Smooth muscle cell (in vitro differentiated cells): ENCODE results near the gene GAGE12D. TPM values are rescaled to one million over a fixed set of nuclear protein-coding genes. Genes with fewer than 3 reads are reported as not detected.
"Not testable (repeated sequence)": the region's sequence is repeated elsewhere in the genome, so short reads cannot be mapped to it uniquely, and the experiment has no call there.

Experiments used
- DNase-seq: peaks from one replicate; lab custom pipeline; 2025; ENCODE audit not compliant: unreplicated experiment; lab: John Stamatoyannopoulos, UW
- H2AFZ ChIP-seq: fragments of 200-600 bp; sonication (generic); 2 replicates; pipeline ENCODE4 v1.6.0; 2016; ENCODE audit warnings: antibody characterized with exemption, low read depth, mild to moderate bottlenecking
- H3F3A ChIP-seq: fragments of 200-600 bp; sonication (generic); 2 replicates; pipeline ENCODE4 v1.6.0; 2017; ENCODE audit warnings: antibody characterized with exemption, low read depth
- H3K27ac ChIP-seq: fragments of 200-600 bp; sonication (generic); 2 replicates; pipeline ENCODE4 v1.5.1; 2016; ENCODE audit warnings: low read depth, mild to moderate bottlenecking
- H3K27me3 ChIP-seq: fragments of 200-600 bp; sonication (generic); 2 replicates; pipeline ENCODE4 v1.6.1; 2016; ENCODE audit warnings: low read depth, mild to moderate bottlenecking
- H3K36me3 ChIP-seq: fragments of 200-600 bp; sonication (generic); 2 replicates; pipeline ENCODE4 v1.5.1; 2016; ENCODE audit warnings: low read depth
- H3K4me1 ChIP-seq: fragments of 200-600 bp; sonication (generic); 2 replicates; pipeline ENCODE4 v1.5.1; 2016; ENCODE audit warnings: low read depth
- H3K4me2 ChIP-seq: fragments of 200-600 bp; sonication (generic); 2 replicates; pipeline ENCODE4 v1.6.0; 2016; ENCODE audit warnings: mild to moderate bottlenecking
- H3K4me3 ChIP-seq: fragments of 200-600 bp; sonication (generic); 2 replicates; pipeline ENCODE4 v1.5.1; 2016; ENCODE audit warnings: mild to moderate bottlenecking
- H3K79me2 ChIP-seq: fragments of 200-600 bp; sonication (generic); 2 replicates; pipeline ENCODE4 v1.6.0; 2016; ENCODE audit warnings: low read depth, mild to moderate bottlenecking
- H3K9ac ChIP-seq: fragments of 200-600 bp; sonication (generic); 2 replicates; pipeline ENCODE4 v1.6.0; 2016; ENCODE audit warnings: low read depth
- H3K9me3 ChIP-seq: fragments of 200-600 bp; sonication (generic); replicated peaks from 2 replicates; pipeline ENCODE4 v1.5.1; 2016; ENCODE audit warnings: low read depth
- H4K20me1 ChIP-seq: fragments of 200-600 bp; sonication (generic); 2 replicates; pipeline ENCODE4 v1.6.0; 2016; ENCODE audit warnings: low read depth
- WGBS: methylation state at CpG from one replicate; pipeline ENCODE4 v1.1.7; 2016; ENCODE audit warnings: low lambda C conversion rate; 5-methylcytosine and 5-hydroxymethylcytosine counted together
- polyA plus RNA-seq: library from polyadenylated mRNA; unstranded; fragments of >200 nt; fragmentation: Nextera tagmentation; extraction: Ambion mirVana; gene quantifications from 2 replicates; pipeline ENCODE4 v1.2.1, GENCODE V29; 2016
- small RNA-seq: library from RNA; depleted of rRNA; stranded (forward); fragments of <200 nt; gene quantifications from one replicate; pipeline ENCODE3, GENCODE V24; 2014
- total RNA-seq: library from RNA; depleted of rRNA; stranded (reverse); fragments of >200 nt; gene quantifications from 2 replicates; pipeline ENCODE4 v1.2.3, GENCODE V29; 2014

The GAGE12D gene
- total and polyA plus RNA-seq, 2 experiments from 2014 or later = not detected

GRCh38 chrX:49589769-49590478, 48.4 kb downstream of the GAGE12D start:
- H4K20me1 ChIP-seq, DNase-seq, H3K36me3 ChIP-seq, H2AFZ ChIP-seq, H3K9ac ChIP-seq, H3K4me1 ChIP-seq, H3K4me2 ChIP-seq, H3K79me2 ChIP-seq, H3K27ac ChIP-seq, H3K4me3 ChIP-seq, H3K9me3 ChIP-seq, H3F3A ChIP-seq, H3K27me3 ChIP-seq: not testable (repeated sequence)
- 92% methylated on average over 31 of the region's 37 CpGs for WGBS

- not testable (repeated sequence) for H3F3A ChIP-seq, H3K4me1 ChIP-seq, H3K79me2 ChIP-seq, H3K4me2 ChIP-seq, DNase-seq, H4K20me1 ChIP-seq, H3K9me3 ChIP-seq, H2AFZ ChIP-seq, H3K27me3 ChIP-seq, H3K36me3 ChIP-seq, H3K4me3 ChIP-seq, H3K9ac ChIP-seq, H3K27ac ChIP-seq
- WGBS = 89% methylated on average over 14 of the region's 17 CpGs
These were observed 49.0 kb downstream of the GAGE12D start for GRCh38 chrX:49590488-49590887.

Small RNA genes lying within 50 kb of the gene (small RNA-seq; reads per million reads assigned to genes)
- gene GAGE12B = not detected

Other genes starting within 250 kb of the GAGE12D start
- gene GAGE10, start 238.1 kb upstream of the GAGE12D start, total RNA-seq = not detected in 2 replicates
- gene GAGE10, start 238.1 kb upstream of the GAGE12D start, polyA plus RNA-seq = not detected in 2 replicates
- not detected in 2 replicates for gene GAGE12J, start 219.7 kb upstream of the GAGE12D start, total RNA-seq
- gene GAGE12J, start 219.7 kb upstream of the GAGE12D start, polyA plus RNA-seq = not detected in 2 replicates
- gene GAGE13, start 210.2 kb upstream of the GAGE12D start, total RNA-seq = not detected in 2 replicates
- gene GAGE13, start 210.2 kb upstream of the GAGE12D start, polyA plus RNA-seq = not detected in 2 replicates
- not detected in 2 replicates for gene GAGE12C, start 9.6 kb upstream of the GAGE12D start, total RNA-seq
- gene GAGE12C, start 9.6 kb upstream of the GAGE12D start, polyA plus RNA-seq = not detected in 2 replicates
- not detected in 2 replicates for gene GAGE12E, start 9.6 kb downstream of the GAGE12D start, total RNA-seq
- not detected in 2 replicates for gene GAGE12E, start 9.6 kb downstream of the GAGE12D start, polyA plus RNA-seq
- not detected in 2 replicates for gene GAGE12F, start 19.1 kb downstream of the GAGE12D start, total RNA-seq
- gene GAGE12F, start 19.1 kb downstream of the GAGE12D start, polyA plus RNA-seq = not detected in 2 replicates
- not detected in 2 replicates for gene GAGE12G, start 28.7 kb downstream of the GAGE12D start, total RNA-seq
- gene GAGE12G, start 28.7 kb downstream of the GAGE12D start, polyA plus RNA-seq = not detected in 2 replicates
- not detected in 2 replicates for gene GAGE12H, start 38.2 kb downstream of the GAGE12D start, total RNA-seq
- not detected in 2 replicates for gene GAGE12H, start 38.2 kb downstream of the GAGE12D start, polyA plus RNA-seq
- gene GAGE2A, start 47.8 kb downstream of the GAGE12D start, total RNA-seq = not detected in 2 replicates
- not detected in 2 replicates for gene GAGE2A, start 47.8 kb downstream of the GAGE12D start, polyA plus RNA-seq
- not detected in 2 replicates for gene GAGE1, start 57.3 kb downstream of the GAGE12D start, total RNA-seq
- gene GAGE1, start 57.3 kb downstream of the GAGE12D start, polyA plus RNA-seq = not detected in 2 replicates
- gene PAGE1, start 154.3 kb downstream of the GAGE12D start, total RNA-seq = not detected in 2 replicates
- gene PAGE1, start 154.3 kb downstream of the GAGE12D start, polyA plus RNA-seq = not detected in 2 replicates